H1 (cell line): ENCODE results near the gene ARHGAP42. TPM values are rescaled to one million over a fixed set of nuclear protein-coding genes. Genes with fewer than 3 reads are reported as not detected.

Source experiments
- CTCF ChIA-PET: fragments of 300-600 bp; sonication (Branson Sonifier 250); formaldehyde crosslinking; loops from one replicate; lab custom pipeline; 2021; ENCODE audit not compliant: partially characterized antibody; lab: Charles Lee
- POLR2A ChIA-PET: fragments of 300-600 bp; sonication (Branson Sonifier 250); formaldehyde crosslinking; loops from one replicate; lab custom pipeline; 2021; ENCODE audit warnings: inconsistent platforms; ENCODE audit not compliant: partially characterized antibody; lab: Charles Lee
- DNase-seq, 2 experiments: peaks; one replicate each; pipeline versions ENCODE4 v3.0.0 to v3.0.0-alpha.2; 2010 to 2022; ENCODE audit warnings: low spot score in 2 of 2, low read depth in 1 of 2, mixed read lengths in 1 of 2
- FAIRE-seq: peaks from 2 replicates; lab custom pipeline; 2011; peaks lifted over from hg19 to GRCh38; lab: Jason Lieb, UNC
- H2AFZ ChIP-seq: 2 replicates; pipeline ENCODE4 v1.8.1; 2012; ENCODE audit warnings: low read length, inconsistent platforms
- H2AK5ac ChIP-seq: 2 replicates; pipeline ENCODE4 v1.6.1; 2013; ENCODE audit warnings: low read depth, low read length
- H2BK120ac ChIP-seq: replicated peaks from 2 replicates; pipeline ENCODE3; 2013; ENCODE audit warnings: low read depth, low read length, inconsistent platforms
- H2BK12ac ChIP-seq: 2 replicates; pipeline ENCODE4 v1.6.1; 2013; ENCODE audit warnings: low read depth, low read length
- H2BK15ac ChIP-seq: 2 replicates; pipeline ENCODE4 v1.6.1; 2013; ENCODE audit warnings: low read length
- H2BK20ac ChIP-seq: 2 replicates; pipeline ENCODE4 v1.6.1; 2013; ENCODE audit warnings: low read length
- H2BK5ac ChIP-seq: 2 replicates; pipeline ENCODE4 v1.6.1; 2013; ENCODE audit warnings: low read depth, low read length
- H3K14ac ChIP-seq: 2 replicates; pipeline ENCODE4 v1.6.1; 2013; ENCODE audit warnings: inconsistent platforms; ENCODE audit not compliant: insufficient read length
- H3K18ac ChIP-seq: 2 replicates; pipeline ENCODE4 v1.6.1; 2013; ENCODE audit warnings: low read length; ENCODE audit errors: extremely low read depth
- H3K23ac ChIP-seq: 2 replicates; pipeline ENCODE4 v1.6.1; 2013; ENCODE audit warnings: inconsistent platforms; ENCODE audit not compliant: insufficient read length
- H3K23me2 ChIP-seq: 2 replicates; pipeline ENCODE4 v1.6.1; 2013; ENCODE audit warnings: low read depth, low read length
- H3K27ac ChIP-seq: 2 replicates; pipeline ENCODE4 v1.6.1; 2011; ENCODE audit warnings: low read depth, low read length, inconsistent platforms
- H3K27me3 ChIP-seq, 4 experiments: replicated peaks in 1 of 4; 1 replicate in 1 of 4; 2 replicates in 3 of 4; pipeline versions ENCODE4 v1.6.1 to v1.8.1; 2011 to 2013; ENCODE audit warnings: low read length in 3 of 4, mild to moderate bottlenecking in 3 of 4, inconsistent platforms in 2 of 4, mixed read lengths in 2 of 4, moderate library complexity in 1 of 4; ENCODE audit not compliant: control insufficient read depth in 3 of 4, insufficient read depth in 3 of 4; ENCODE audit errors: extremely low read depth in 1 of 4
- H3K36me3 ChIP-seq, 4 experiments: 2 replicates each; pipeline versions ENCODE4 v1.6.1 to v1.8.1; 2011 to 2013; ENCODE audit warnings: mild to moderate bottlenecking in 4 of 4, low read length in 3 of 4, moderate library complexity in 2 of 4, control low read depth in 1 of 4, inconsistent platforms in 1 of 4; ENCODE audit not compliant: insufficient read depth in 4 of 4, control insufficient read depth in 2 of 4
- H3K4ac ChIP-seq: replicated peaks from 2 replicates; pipeline ENCODE3; 2013; ENCODE audit warnings: low read length, low read depth, mixed read lengths, inconsistent platforms; ENCODE audit not compliant: insufficient read length
- H3K4me1 ChIP-seq, 4 experiments: replicated peaks in 1 of 4; 1 replicate in 1 of 4; 2 replicates in 3 of 4; pipeline versions ENCODE4 v1.6.1 to v1.8.1; 2011 to 2013; ENCODE audit warnings: low read length in 3 of 4, inconsistent platforms in 2 of 4, mixed read lengths in 1 of 4; ENCODE audit not compliant: insufficient read depth in 4 of 4, control insufficient read depth in 3 of 4
- H3K4me2 ChIP-seq, 2 experiments: 2 replicates each; pipeline versions ENCODE4 v1.6.1 to v1.8.1; 2011 to 2013; ENCODE audit warnings: low read depth in 2 of 2, low read length in 2 of 2, control low read depth in 1 of 2, inconsistent platforms in 1 of 2, mild to moderate bottlenecking in 1 of 2; ENCODE audit not compliant: insufficient read depth in 1 of 2
- H3K4me3 ChIP-seq, 4 experiments: fragments of 200-600, 300-600 bp in 1 of 4; sonication (generic), shearing (Covaris generic), sonication (Bioruptor Twin) in 1 of 4; 2 replicates each; pipeline versions ENCODE4 v1.5.1 to v1.8.1; 2011 to 2016; ENCODE audit warnings: low read length in 4 of 4, low read depth in 3 of 4, control low read depth in 2 of 4, inconsistent platforms in 2 of 4, mild to moderate bottlenecking in 2 of 4, mixed read lengths in 1 of 4, moderate library complexity in 1 of 4; ENCODE audit not compliant: insufficient read depth in 2 of 4; ENCODE audit errors: extremely low read depth in 1 of 4
- H3K56ac ChIP-seq: replicated peaks from 2 replicates; pipeline ENCODE3; 2013; ENCODE audit warnings: low read depth, mild to moderate bottlenecking, mixed read lengths, low read length, inconsistent platforms; ENCODE audit not compliant: insufficient read length
- H3K79me1 ChIP-seq: 2 replicates; pipeline ENCODE4 v1.6.1; 2013; ENCODE audit warnings: low read depth, low read length, control low read depth
- H3K79me2 ChIP-seq, 2 experiments: 2 replicates each; pipeline versions ENCODE4 v1.6.1 to v1.8.1; 2012 to 2013; ENCODE audit warnings: low read length in 2 of 2, mild to moderate bottlenecking in 2 of 2, inconsistent platforms in 1 of 2; ENCODE audit not compliant: insufficient read depth in 2 of 2, control insufficient read depth in 1 of 2
- H3K9ac ChIP-seq, 4 experiments: replicated peaks in 1 of 4; 1 replicate in 1 of 4; 2 replicates in 3 of 4; pipeline versions ENCODE4 v1.6.1 to v1.8.1; 2011 to 2013; ENCODE audit warnings: low read depth in 3 of 4, low read length in 3 of 4, control low read depth in 2 of 4, mild to moderate bottlenecking in 2 of 4, moderate library complexity in 2 of 4, inconsistent platforms in 1 of 4; ENCODE audit errors: extremely low read depth in 1 of 4
- H3K9me3 ChIP-seq, 2 experiments: 2 replicates each; pipeline versions ENCODE4 v1.6.1 to v1.8.1; 2012 to 2013; ENCODE audit warnings: mild to moderate bottlenecking in 2 of 2, moderate library complexity in 2 of 2, control low read depth in 1 of 2, inconsistent platforms in 1 of 2, low read depth in 1 of 2, low read length in 1 of 2, mixed read lengths in 1 of 2; ENCODE audit not compliant: insufficient read depth in 2 of 2
- H4K20me1 ChIP-seq, 2 experiments: replicated peaks in 1 of 2; 2 replicates each; pipeline versions ENCODE3 to v1.8.1; 2011 to 2013; ENCODE audit warnings: inconsistent platforms in 2 of 2, low read length in 2 of 2, mild to moderate bottlenecking in 1 of 2; ENCODE audit not compliant: insufficient read depth in 2 of 2, control insufficient read depth in 1 of 2
- H4K5ac ChIP-seq: 2 replicates; pipeline ENCODE4 v1.6.1; 2013; ENCODE audit warnings: low read length, low read depth, mixed read lengths, inconsistent platforms; ENCODE audit not compliant: insufficient read length
- H4K8ac ChIP-seq: 2 replicates; pipeline ENCODE4 v1.8.0; 2013; ENCODE audit warnings: mild to moderate bottlenecking, moderate library complexity, low read length, inconsistent platforms; ENCODE audit not compliant: insufficient read depth; ENCODE audit errors: extremely low read depth
- H4K91ac ChIP-seq: replicated peaks from 2 replicates; pipeline ENCODE3; 2013; ENCODE audit warnings: low read length, mixed read lengths, inconsistent platforms; ENCODE audit not compliant: insufficient read length
- NANOG ChIP-seq: IDR thresholded peaks from 2 replicates; pipeline ENCODE4 v1.6.1; 2011; ENCODE audit warnings: low read length, low read depth, mild to moderate bottlenecking, inconsistent platforms; ENCODE audit not compliant: insufficient read depth, poor library complexity, severe bottlenecking
- POU5F1 ChIP-seq: IDR thresholded peaks from 2 replicates; pipeline ENCODE4 v1.6.1; 2011; ENCODE audit warnings: low read depth, mild to moderate bottlenecking, low read length, moderate library complexity
- TCF12 ChIP-seq: IDR thresholded peaks from 2 replicates; pipeline ENCODE4 v1.6.1; 2011; ENCODE audit warnings: low read depth, mild to moderate bottlenecking, low read length
- WGBS, 2 experiments: shearing (Covaris generic) in 1 of 2; methylation state at CpG; one replicate each; pipeline versions ENCODE4 v1.1.6 to v1.1.7; 2013 to 2015; ENCODE audit warnings: low lambda C conversion rate in 2 of 2, mixed read lengths in 2 of 2, inconsistent platforms in 1 of 2, low coverage in 1 of 2, missing lambda C conversion rate in 1 of 2; ENCODE audit not compliant: insufficient replicate concordance in 2 of 2, insufficient coverage in 1 of 2, insufficient read length in 1 of 2; ENCODE audit errors: extremely low coverage in 1 of 2, missing lambda C conversion rate in 1 of 2; 5-methylcytosine and 5-hydroxymethylcytosine counted together
- polyA plus RNA-seq, 7 experiments: library from polyadenylated mRNA; depleted of rRNA in 3 of 7; stranded (reverse) in 5 of 7; unstranded in 2 of 7; fragments of >200 nt in 5 of 7; fragments of 200-250 nt in 2 of 7; gene quantifications; 1 replicate in 5 of 7; 2 replicates in 1 of 7; 4 replicates in 1 of 7; pipeline versions ENCODE4 v1.2.1 to v1.2.3, GENCODE V29; 2011 to 2013; ENCODE audit warnings: missing spikeins in 2 of 7, mixed read lengths in 2 of 7
- total RNA-seq: library from RNA; stranded (reverse); fragmentation: NEBNext Ultra II Directional; extraction: Animal tissue kit (Norgen Biotek cat#: 25700); gene quantifications from 2 replicates; pipeline ENCODE4 v1.2.1, GENCODE V29; 2021

The ARHGAP42 gene
- total and polyA plus RNA-seq, 2 of the 8 experiments (the other 6 are each of a cell fraction or from before 2014, with no cell fraction given) = 22.2 to 33.5 TPM

DNA sequence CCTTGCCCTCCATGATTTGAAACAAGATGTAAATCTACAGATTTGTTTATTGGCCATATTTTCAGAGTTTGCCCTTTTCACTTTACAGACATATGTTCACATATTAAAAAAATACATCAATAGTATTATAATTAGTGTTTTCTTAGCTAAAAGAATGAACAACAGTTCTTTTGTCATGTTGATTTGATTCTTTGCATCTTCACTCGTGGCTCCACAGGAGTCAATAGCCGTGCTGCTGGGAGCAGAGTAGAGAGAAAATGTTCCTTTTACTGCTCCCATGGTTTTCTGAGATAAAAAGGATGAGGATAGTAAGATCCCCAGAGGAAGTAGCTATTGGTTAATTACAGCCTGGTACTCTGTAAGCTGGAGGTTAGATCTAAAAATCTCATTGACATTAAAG, 291.4 kb downstream of the ARHGAP42 start:
- Histone ChIP-seq H3K23me2 (no peaks in the 10 kb centered on the region), H3K4me2 (no peak overlapping the region), H3K14ac (no peak overlapping the region), H2BK5ac (no peak overlapping the region), H3K27me3 (peaks cover 16 to 37% (median 22%) of the 10 kb centered on the region in 4 experiments; a peak in 5 of 7 replicates), H3K4me3 (no peak overlapping the region), H4K8ac (no peak overlapping the region), H3K9ac (no peak overlapping the region), H2BK12ac (no peak overlapping the region), H3K27ac (no peak overlapping the region), H3K23ac (no peak overlapping the region), H3K56ac (no peak overlapping the region), H4K20me1 (peaks cover 8 to 12% of the 10 kb centered on the region in 2 experiments), H3K79me2 (no peaks in the 10 kb centered on the region), H4K5ac (no peak overlapping the region), H2BK20ac (no peak overlapping the region), H3K4me1 (no peaks in the 10 kb centered on the region; a peak in 1 of 7 replicates), H3K36me3 (peaks cover 0 to 39% (median 13%) of the 10 kb centered on the region in 4 experiments; a peak in 4 of 8 replicates), H4K91ac (no peak overlapping the region), H3K79me1 (no peaks in the 10 kb centered on the region), H2AK5ac (no peak overlapping the region), H2BK15ac (no peak overlapping the region), H3K9me3 (no peaks in the 10 kb centered on the region), H2BK120ac (no peak overlapping the region), H2AFZ (no peak overlapping the region), H3K18ac (no peak overlapping the region), H3K4ac (no peak overlapping the region)
- DNase-seq (no peak), FAIRE-seq (peak; percentile 73)
- 16% methylated on average over 2 of the region's 2 CpGs; no CpG with 5 or more reads in 1 of the 2 experiments for WGBS, 2 experiments
- ChIA-PET CTCF (interaction anchor here (0.6 to 1.4 kb wide), 6 partner anchors 8 to 346 kb away, joined by 3 to 4 read pairs (median 3); no protein-coding TSS in a partner anchor), POLR2A (no interaction called here)
- TF ChIP-seq TCF12 (0 out of 2 replicates have a peak, but pooled peaks have one; percentile 12), POU5F1 (peak; percentile 100), NANOG (peak; percentile 100)
